ENCODE measurements around the gene DMRTA2.

Gene DMRTA2

DNA sequence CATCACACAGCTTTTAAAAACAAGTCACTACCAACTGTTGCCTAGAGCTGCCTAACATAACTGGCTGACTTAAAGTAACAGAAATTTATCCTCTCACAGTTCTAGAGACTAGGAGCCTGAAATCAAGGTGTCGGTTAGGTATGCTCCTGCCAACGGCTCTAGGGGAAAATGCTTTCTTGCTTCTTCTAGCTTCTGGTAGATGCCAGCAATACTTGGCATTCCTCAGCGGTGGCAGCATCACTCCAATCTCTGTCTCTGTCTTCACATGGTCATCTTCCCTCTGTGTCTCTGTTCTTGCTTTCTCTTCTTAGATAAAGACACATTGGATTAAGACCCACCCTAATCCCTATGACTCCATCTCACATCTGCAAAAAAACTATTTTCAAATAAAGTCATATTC lies 51.5 kb downstream of the DMRTA2 start:
- WGBS, 2 experiments (ENCODE audit: insufficient coverage in 2 of 2): 48 to 56% methylated on average over 3 of the region's 3 CpGs
- no peaks in the 10 kb centered on the region for H3K36me3 ChIP-seq (ENCODE audit: control insufficient read depth, insufficient read depth, low read length)
- no peaks in the 10 kb centered on the region for H3K4me1 ChIP-seq (ENCODE audit: control insufficient read depth, insufficient read depth, low read length, poor library complexity, severe bottlenecking)
- no peak overlapping the region for H3K27ac ChIP-seq (ENCODE audit: low read depth, low read length, severe bottlenecking)
- no peak overlapping the region for H3K4me3 ChIP-seq (ENCODE audit: extremely low read depth, insufficient read depth, low read length, poor library complexity, severe bottlenecking)
- no peaks in the 10 kb centered on the region for H3K9me3 ChIP-seq (ENCODE audit: control insufficient read depth, low read length)

DNA sequence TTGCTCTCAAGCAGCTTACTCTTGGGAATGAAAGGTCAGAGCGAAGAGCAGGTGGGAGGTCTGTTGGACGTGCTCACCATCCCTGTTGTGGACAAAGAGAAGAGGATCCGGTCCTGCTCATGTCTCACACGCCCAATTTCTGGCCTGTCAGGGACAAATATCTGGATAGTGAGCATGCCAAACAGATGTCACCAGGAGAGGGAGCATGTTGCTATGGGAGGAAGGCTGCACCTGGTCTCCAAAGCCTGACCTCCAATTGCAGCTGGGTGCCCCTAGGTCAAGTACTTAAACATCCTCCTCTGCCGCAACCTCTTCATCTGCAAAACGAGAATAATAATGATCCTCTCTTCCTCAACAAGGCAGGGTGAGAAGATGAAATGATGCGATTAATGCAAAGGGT lies 53.4 kb downstream of the DMRTA2 start:
- H3K27ac ChIP-seq (ENCODE audit: low read depth, low read length, severe bottlenecking): no peak overlapping the region
- H3K36me3 ChIP-seq (ENCODE audit: control insufficient read depth, insufficient read depth, low read length): no peaks in the 10 kb centered on the region
- no peaks in the 10 kb centered on the region for H3K9me3 ChIP-seq (ENCODE audit: control insufficient read depth, low read length)
- no peaks in the 10 kb centered on the region for H3K4me1 ChIP-seq (ENCODE audit: control insufficient read depth, insufficient read depth, low read length, poor library complexity, severe bottlenecking)
- WGBS, 2 experiments (ENCODE audit: insufficient coverage in 2 of 2): 76 to 85% methylated on average over 5 of the region's 7 CpGs
- no peak overlapping the region for H3K4me3 ChIP-seq (ENCODE audit: extremely low read depth, insufficient read depth, low read length, poor library complexity, severe bottlenecking)

DNA sequence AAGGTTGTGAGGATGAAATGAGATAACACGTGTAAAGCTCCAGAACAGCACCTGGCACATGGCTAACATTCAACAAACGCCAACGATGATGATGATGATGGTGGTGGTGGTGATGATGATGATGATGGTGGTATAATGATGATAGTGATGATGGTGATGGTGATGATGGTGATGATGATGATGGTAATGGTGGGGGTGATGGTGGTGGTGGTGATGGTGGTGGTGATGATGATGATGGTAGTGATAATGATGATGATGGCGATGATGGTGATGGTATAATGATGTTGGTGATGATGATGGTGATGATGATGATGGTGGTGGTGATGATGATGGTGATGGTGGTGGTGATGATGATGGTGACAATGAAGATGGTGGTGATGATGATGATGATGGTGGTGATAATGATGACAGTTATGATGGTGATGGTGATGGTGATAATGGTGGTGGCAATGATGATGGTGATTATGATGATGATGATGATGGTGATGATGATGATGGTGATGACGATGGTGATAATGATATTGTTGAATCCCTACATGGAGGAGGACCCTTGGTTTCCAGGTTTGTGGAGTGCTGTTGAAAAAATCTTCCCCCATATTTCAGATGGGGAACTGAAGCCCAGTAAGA lies 54.1 kb downstream of the DMRTA2 start:
- WGBS, 2 experiments (ENCODE audit: insufficient coverage in 2 of 2): 95 to 97% methylated on average over 4 of the region's 5 CpGs
- Histone ChIP-seq H3K36me3 (ENCODE audit: control insufficient read depth, insufficient read depth, low read length) (no peaks in the 10 kb centered on the region), H3K4me3 (ENCODE audit: extremely low read depth, insufficient read depth, low read length, poor library complexity, severe bottlenecking) (no peak overlapping the region), H3K27ac (ENCODE audit: low read depth, low read length, severe bottlenecking) (no peak overlapping the region), H3K9me3 (ENCODE audit: control insufficient read depth, low read length) (no peaks in the 10 kb centered on the region), H3K4me1 (ENCODE audit: control insufficient read depth, insufficient read depth, low read length, poor library complexity, severe bottlenecking) (no peaks in the 10 kb centered on the region)

DNA sequence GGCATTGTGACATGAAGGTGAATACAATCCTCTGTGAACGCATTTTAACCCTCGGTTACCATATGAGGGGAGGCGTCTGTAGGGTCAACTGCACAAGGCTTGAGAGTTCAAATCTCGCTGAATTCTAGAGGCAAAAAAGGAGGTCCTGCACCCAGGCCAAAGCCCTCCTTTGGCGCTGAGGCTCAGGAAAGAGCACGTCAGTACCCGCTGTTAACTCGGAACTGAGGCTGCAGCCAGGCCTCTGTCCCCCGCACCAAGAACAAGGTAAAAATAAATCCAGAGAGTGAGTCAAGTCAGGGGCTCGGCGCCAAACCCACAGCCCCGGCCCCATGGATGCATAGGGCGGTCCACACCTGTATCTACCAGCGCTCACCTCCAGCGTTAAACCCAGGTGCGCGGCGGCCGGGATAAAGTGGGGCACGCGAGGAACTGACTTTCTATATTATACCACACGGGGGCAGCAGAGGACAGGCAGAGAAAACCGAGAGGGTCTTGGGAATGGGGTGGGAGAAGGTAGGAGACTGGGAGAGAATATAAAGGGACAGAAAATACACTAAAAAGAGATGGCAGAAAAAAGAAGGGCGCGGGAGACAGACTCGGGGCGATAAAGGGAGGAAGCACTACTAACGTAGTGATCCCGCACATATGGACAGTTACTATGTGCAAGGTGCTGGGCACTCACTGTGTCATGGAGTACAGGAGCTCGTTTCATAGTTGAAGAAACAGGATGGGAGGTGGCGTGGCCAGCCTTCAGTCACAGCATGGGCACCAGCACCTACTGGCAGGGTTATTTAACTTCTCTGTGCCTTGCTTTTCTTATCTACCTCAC lies 54.9 kb downstream of the DMRTA2 start:
- no peaks in the 10 kb centered on the region for H3K9me3 ChIP-seq (ENCODE audit: control insufficient read depth, low read length)

More for the DNA sequence above, 54.9 kb downstream of the DMRTA2 start:
- Histone ChIP-seq H3K4me3 (ENCODE audit: extremely low read depth, insufficient read depth, low read length, poor library complexity, severe bottlenecking) (no peak overlapping the region), H3K4me1 (ENCODE audit: control insufficient read depth, insufficient read depth, low read length, poor library complexity, severe bottlenecking) (no peaks in the 10 kb centered on the region), H3K36me3 (ENCODE audit: control insufficient read depth, insufficient read depth, low read length) (no peaks in the 10 kb centered on the region), H3K27ac (ENCODE audit: low read depth, low read length, severe bottlenecking) (no peak overlapping the region)
- 37 to 46% methylated on average over 20 to 21 of the region's 31 CpGs for WGBS, 2 experiments (ENCODE audit: insufficient coverage in 2 of 2)

Data from mesodermal cell (in vitro differentiated cells).